Endothelial cell of umbilical vein (primary cell): ENCODE data around the gene SPDYE16.
"Not testable (repeated sequence)": the region's sequence is repeated elsewhere in the genome, so short reads cannot be mapped to it uniquely, and the experiment has no call there.

Experiments
- POLR2A ChIP-seq: IDR thresholded peaks from 2 replicates; pipeline ENCODE4 v1.6.1; 2012; ENCODE audit warnings: low read depth, mild to moderate bottlenecking, control low read depth, low read length
- TF ChIP-seq, protein P1 (sequence below), 2 donors: IDR thresholded peaks; 1 replicate in 1 of 2; 2 replicates in 1 of 2; pipeline ENCODE4 v1.5.1; 2011; ENCODE audit warnings: low read length in 2 of 2, mild to moderate bottlenecking in 2 of 2, moderate library complexity in 2 of 2, control low read depth in 1 of 2, inconsistent platforms in 1 of 2, low read depth in 1 of 2; ENCODE audit not compliant: insufficient read depth in 1 of 2; ENCODE audit errors: extremely low read depth in 1 of 2

DNA sequence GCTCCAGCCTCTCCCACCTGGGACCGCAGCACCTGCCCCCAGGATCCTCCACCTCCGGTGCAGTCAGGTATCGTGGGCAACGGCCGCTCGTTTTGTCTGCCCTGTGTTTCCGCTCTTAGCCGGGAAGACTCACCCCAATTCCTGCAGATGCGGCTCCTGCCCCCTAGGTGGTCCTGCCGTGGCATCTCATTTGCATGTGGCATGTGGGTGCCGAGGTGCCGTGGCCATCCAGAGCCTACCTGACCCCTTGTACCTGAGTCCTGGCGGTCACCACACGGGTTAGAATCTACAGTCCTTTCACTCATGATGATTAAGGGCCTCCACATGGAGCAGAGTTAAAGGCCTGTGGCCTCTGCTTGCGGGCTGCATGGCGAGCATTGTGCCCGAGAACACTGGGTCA is 60.0 kb downstream of the SPDYE16 start:
- not testable (repeated sequence) for TF ChIP-seq POLR2A
- TF ChIP-seq, protein P1, sequence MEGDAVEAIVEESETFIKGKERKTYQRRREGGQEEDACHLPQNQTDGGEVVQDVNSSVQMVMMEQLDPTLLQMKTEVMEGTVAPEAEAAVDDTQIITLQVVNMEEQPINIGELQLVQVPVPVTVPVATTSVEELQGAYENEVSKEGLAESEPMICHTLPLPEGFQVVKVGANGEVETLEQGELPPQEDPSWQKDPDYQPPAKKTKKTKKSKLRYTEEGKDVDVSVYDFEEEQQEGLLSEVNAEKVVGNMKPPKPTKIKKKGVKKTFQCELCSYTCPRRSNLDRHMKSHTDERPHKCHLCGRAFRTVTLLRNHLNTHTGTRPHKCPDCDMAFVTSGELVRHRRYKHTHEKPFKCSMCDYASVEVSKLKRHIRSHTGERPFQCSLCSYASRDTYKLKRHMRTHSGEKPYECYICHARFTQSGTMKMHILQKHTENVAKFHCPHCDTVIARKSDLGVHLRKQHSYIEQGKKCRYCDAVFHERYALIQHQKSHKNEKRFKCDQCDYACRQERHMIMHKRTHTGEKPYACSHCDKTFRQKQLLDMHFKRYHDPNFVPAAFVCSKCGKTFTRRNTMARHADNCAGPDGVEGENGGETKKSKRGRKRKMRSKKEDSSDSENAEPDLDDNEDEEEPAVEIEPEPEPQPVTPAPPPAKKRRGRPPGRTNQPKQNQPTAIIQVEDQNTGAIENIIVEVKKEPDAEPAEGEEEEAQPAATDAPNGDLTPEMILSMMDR (IDR thresholded peaks at IDR 0.05; ENCODE audit: extremely low read depth in 1 of 2, insufficient read depth in 1 of 2, low read depth in 1 of 2, low read length in 2 of 2): not testable (repeated sequence)
